MCF 10A (cell line): ENCODE measurements around the gene SERTAD4. TPM values are rescaled to one million over a fixed set of nuclear protein-coding genes. Genes with fewer than 3 reads are reported as not detected.

ENCODE experiments used
- BruUV-seq: library from RNA; stranded (reverse); fragments of 400-500 nt; replicated peaks from 2 replicates; lab custom pipeline; 2021; lab: Mats Ljungman, UMichigan
- CTCF ChIA-PET: fragments of 300-600 bp; sonication (Branson Sonifier 250); formaldehyde crosslinking; extraction: SDS; loops from one replicate; lab custom pipeline; 2021; ENCODE audit warnings: antibody characterized with exemption, inconsistent platforms; lab: Yijun Ruan, JAX
- POLR2A ChIA-PET: fragments of 300-600, 350-650 bp; sonication (Branson Sonifier 250); formaldehyde crosslinking; extraction: SDS; loops from one replicate; lab custom pipeline; 2020; ENCODE audit warnings: antibody characterized with exemption, inconsistent platforms; lab: Yijun Ruan, JAX
- DNase-seq: peaks from one replicate; pipeline ENCODE4 v3.0.0-alpha.2; 2018; ENCODE audit not compliant: unreplicated experiment
- H3K27ac Mint-ChIP-seq: one replicate; pipeline ENCODE4 v1.8.0; 2022; ENCODE audit warnings: mild to moderate bottlenecking, low read depth, mixed read lengths; ENCODE audit not compliant: unreplicated experiment
- H3K27me3 Mint-ChIP-seq: one replicate; pipeline ENCODE4 v1.8.0; 2022; ENCODE audit warnings: mixed read lengths; ENCODE audit not compliant: insufficient read depth, unreplicated experiment
- H3K36me3 Mint-ChIP-seq: one replicate; pipeline ENCODE4 v1.8.0; 2022; ENCODE audit warnings: mild to moderate bottlenecking, moderate library complexity, mixed read lengths; ENCODE audit not compliant: insufficient read depth, unreplicated experiment
- H3K4me1 Mint-ChIP-seq: one replicate; pipeline ENCODE4 v1.8.0; 2022; ENCODE audit warnings: mixed read lengths; ENCODE audit not compliant: insufficient read depth, unreplicated experiment
- H3K4me3 Mint-ChIP-seq: one replicate; pipeline ENCODE4 v1.8.0; 2022; ENCODE audit warnings: mild to moderate bottlenecking, moderate library complexity, mixed read lengths; ENCODE audit not compliant: unreplicated experiment
- H3K9me3 Mint-ChIP-seq: one replicate; pipeline ENCODE4 v1.8.0; 2022; ENCODE audit warnings: mixed read lengths; ENCODE audit not compliant: unreplicated experiment
- CTCF ChIP-seq: fragments of 200-600 bp; IDR thresholded peaks from one replicate; pipeline ENCODE4 v1.8.0; 2022; ENCODE audit warnings: antibody characterized with exemption, mild to moderate bottlenecking; ENCODE audit not compliant: unreplicated experiment
- intact Hi-C: fragments of 100-400 bp; cut with micrococcal nuclease; formaldehyde crosslinking; loops from 2 replicates; pipeline ENCODE4 v1.14.1; 2022
- total RNA-seq: library from RNA; stranded (reverse); gene quantifications from 2 replicates; pipeline ENCODE4 v1.2.3, GENCODE V29; 2022

The SERTAD4 gene
- total RNA-seq, 1 experiment from 2014 or later, result 0.19 TPM

- no TSS peak for BruUV-seq
- TF ChIP-seq CTCF, result no peak
- CTCF ChIA-PET, result interaction anchor here (0.6 to 1.0 kb wide), 4 partner anchors 9 to 185 kb away, joined by 3 to 5 read pairs (median 4); no protein-coding TSS in a partner anchor
- DNase-seq, result peak; percentile 12
- intact Hi-C loops, result no loop called here
- no peaks in the 10 kb centered on the region for H3K9me3 Mint-ChIP-seq
- POLR2A ChIA-PET, result no interaction called here
- H3K4me1 Mint-ChIP-seq, result no peaks in the 10 kb centered on the region
- peaks cover 18% of the 10 kb centered on the region for H3K27me3 Mint-ChIP-seq
- H3K36me3 Mint-ChIP-seq, result no peaks in the 10 kb centered on the region
- H3K4me3 Mint-ChIP-seq, result no peak overlapping the region
- H3K27ac Mint-ChIP-seq, result no peak overlapping the region
Measured at GRCh38 chr1:210214573-210215409, 17.8 kb upstream of the SERTAD4 start.

- Mint-ChIP-seq H3K4me1 (peaks cover 5% of the 10 kb centered on the region), H3K36me3 (no peaks in the 10 kb centered on the region), H3K9me3 (no peaks in the 10 kb centered on the region), H3K27ac (no peak overlapping the region), H3K27me3 (peaks cover 18% of the 10 kb centered on the region), H3K4me3 (no peak overlapping the region)
- TF ChIP-seq CTCF, result no peak
- no peak for DNase-seq
- ChIA-PET CTCF (interaction anchor here (0.7 kb wide), 1 partner anchor 11 kb away, joined by 3 read pairs; no protein-coding TSS in a partner anchor), POLR2A (no interaction called here)
- intact Hi-C loops, result no loop called here
- BruUV-seq, result no TSS peak
Measured at GRCh38 chr1:210217482-210217881, 15.1 kb upstream of the SERTAD4 start.

- DNase-seq, result no peak
- peaks cover 6% of the 10 kb centered on the region for H3K4me1 Mint-ChIP-seq
Measured at GRCh38 chr1:210218047-210218446, 14.5 kb upstream of the SERTAD4 start.

More at GRCh38 chr1:210218047-210218446, 14.5 kb upstream of the SERTAD4 start:
- CTCF ChIA-PET, result interaction anchor here (0.5 to 0.7 kb wide), 2 partner anchors 10 to 77 kb away, joined by 3 read pairs; no protein-coding TSS in a partner anchor
- Mint-ChIP-seq H3K36me3 (no peaks in the 10 kb centered on the region), H3K27me3 (peaks cover 22% of the 10 kb centered on the region), H3K4me3 (no peak overlapping the region), H3K27ac (no peak overlapping the region), H3K9me3 (no peaks in the 10 kb centered on the region)
- no TSS peak for BruUV-seq
- intact Hi-C loops, result no loop called here
- POLR2A ChIA-PET, result no interaction called here
- TF ChIP-seq CTCF, result no peak
